ENCODE results near the gene HNRNPL. TPM values are rescaled to one million over a fixed set of nuclear protein-coding genes. Genes with fewer than 3 reads are reported as not detected.

The HNRNPL gene
- total and polyA plus RNA-seq, 9 of the 15 experiments (the other 6 are each of a cell fraction or from before 2014, with no cell fraction given): 39.5 to 610 (median 299) TPM

- WGBS (ENCODE audit: insufficient coverage, low coverage, missing lambda C conversion rate): 92% methylated on average over 12 of the region's 12 CpGs
- DNase-seq (ENCODE audit: extremely low read depth in 1 of 4, low spot score in 3 of 4): peak in 2 of 4 experiments; percentile 2 to 10
- peaks cover 88% of the 10 kb centered on the region for H3K36me3 ChIP-seq (ENCODE audit: control insufficient read depth, insufficient read depth, low read length)
- no peak overlapping the region for H3K4me3 ChIP-seq
- peaks cover 28% of the 10 kb centered on the region for H4K20me1 ChIP-seq (replicated peaks; ENCODE audit: control insufficient read depth, insufficient read depth, low read length)
- TF ChIP-seq, protein P1, sequence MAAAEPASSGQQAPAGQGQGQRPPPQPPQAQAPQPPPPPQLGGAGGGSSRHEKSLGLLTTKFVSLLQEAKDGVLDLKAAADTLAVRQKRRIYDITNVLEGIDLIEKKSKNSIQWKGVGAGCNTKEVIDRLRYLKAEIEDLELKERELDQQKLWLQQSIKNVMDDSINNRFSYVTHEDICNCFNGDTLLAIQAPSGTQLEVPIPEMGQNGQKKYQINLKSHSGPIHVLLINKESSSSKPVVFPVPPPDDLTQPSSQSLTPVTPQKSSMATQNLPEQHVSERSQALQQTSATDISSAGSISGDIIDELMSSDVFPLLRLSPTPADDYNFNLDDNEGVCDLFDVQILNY (CRISPR knock-in tag; IDR thresholded peaks at IDR 0.05): no peak
- peak; percentile 37; the same call in 1 of the 2 replicates for TF ChIP-seq POLR2A (conservative IDR thresholded peaks at IDR 0.05)
- FAIRE-seq: peak; percentile 56
- ChIA-PET CTCF (ENCODE audit: low intra/inter-chr PET ratio) (no interaction called here), POLR2A (interaction anchor here (0.6 to 4.7 kb wide), 7 partner anchors 7 to 306 kb away, joined by 3 to 58 read pairs (median 3); partner anchors contain the start of genes ECH1, HNRNPL and LGALS7B)
- peaks cover 33% of the 10 kb centered on the region for H3K79me2 ChIP-seq (ENCODE audit: control insufficient read depth, insufficient read depth, low read length)
- no peak overlapping the region for H3K27ac ChIP-seq (ENCODE audit: extremely low read depth, low read depth, low read length)
- H3K27me3 ChIP-seq (ENCODE audit: control insufficient read depth in 2 of 2, insufficient read depth in 2 of 2, low read length in 2 of 2): no peaks in the 10 kb centered on the region
- H3K9me3 ChIP-seq (replicated peaks; ENCODE audit: control insufficient read depth, insufficient read depth, low read depth, low read length): no peaks in the 10 kb centered on the region
- H3K4me1 ChIP-seq (replicated peaks in 1 of 2; ENCODE audit: control insufficient read depth in 2 of 2, insufficient read depth in 2 of 2, low read length in 2 of 2): peaks cover 0 to 14% of the 10 kb centered on the region in 2 experiments; a peak in 4 of 5 replicates
- in situ Hi-C loops (cut with MboI) (no loop called here), intact Hi-C loops (cut with micrococcal nuclease) (no loop called here)
- H3K9ac ChIP-seq (ENCODE audit: insufficient read depth in 1 of 2, low read depth in 2 of 2, low read length in 2 of 2): no peak overlapping the region
- H2AFZ ChIP-seq (ENCODE audit: low read depth, low read length): no peak overlapping the region
- H3K4me2 ChIP-seq (ENCODE audit: insufficient read depth, low read length): no peak overlapping the region
- H3K9me1 ChIP-seq (ENCODE audit: control insufficient read depth, insufficient read depth, low read length): no peaks in the 10 kb centered on the region
- no TSS peak for BruUV-seq (replicated peaks)
- ATAC-seq: no peak
Observed at GRCh38 chr19:38838986-38839761, 10.6 kb downstream of the HNRNPL start.
